ENCODE measurements around the gene WDFY2.
A peak's percentile ranks its signal among the peaks of the same experiment; 100 is the strongest.
"Not testable (repeated sequence)": the region's sequence is repeated elsewhere in the genome, so short reads cannot be mapped to it uniquely, and the experiment has no call there.

WDFY2 gene

DNA sequence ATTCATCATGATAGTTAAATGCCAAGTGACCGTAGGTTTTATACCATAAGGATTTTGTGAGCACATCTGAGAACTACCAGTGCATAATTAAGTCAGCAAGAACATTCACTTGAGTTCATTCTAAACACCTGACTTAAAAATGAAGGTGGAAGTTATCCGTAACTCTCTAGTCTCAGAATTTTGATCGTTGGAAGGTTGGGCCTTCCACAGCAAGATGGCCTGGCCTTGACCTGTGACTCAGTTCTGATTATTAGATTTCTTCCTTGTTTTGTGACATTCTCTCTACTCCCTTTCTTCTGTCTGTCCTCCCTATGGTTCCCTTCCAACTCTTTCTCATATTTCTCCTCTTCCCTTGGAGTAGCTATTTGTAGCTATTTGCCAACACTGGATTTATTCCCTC is 20.0 kb upstream of the WDFY2 start:
- Histone ChIP-seq H3K9me3 (ENCODE audit: control insufficient read depth in 2 of 2, low read length in 2 of 2) (no peaks in the 10 kb centered on the region), H3K4me1 (ENCODE audit: control insufficient read depth, insufficient read depth, low read length) (no peaks in the 10 kb centered on the region), H3K27me3 (ENCODE audit: control insufficient read depth in 1 of 2, insufficient read depth in 2 of 2, low read length in 2 of 2) (no peaks in the 10 kb centered on the region), H3K9ac (ENCODE audit: low read length in 2 of 2) (no peak overlapping the region), H3K4me3 (ENCODE audit: low read length in 2 of 2) (no peak overlapping the region), H3K27ac (ENCODE audit: low read length) (no peak overlapping the region), H3K36me3 (ENCODE audit: control insufficient read depth in 2 of 2, insufficient read depth in 2 of 2, low read length in 2 of 2) (no peaks in the 10 kb centered on the region)

DNA sequence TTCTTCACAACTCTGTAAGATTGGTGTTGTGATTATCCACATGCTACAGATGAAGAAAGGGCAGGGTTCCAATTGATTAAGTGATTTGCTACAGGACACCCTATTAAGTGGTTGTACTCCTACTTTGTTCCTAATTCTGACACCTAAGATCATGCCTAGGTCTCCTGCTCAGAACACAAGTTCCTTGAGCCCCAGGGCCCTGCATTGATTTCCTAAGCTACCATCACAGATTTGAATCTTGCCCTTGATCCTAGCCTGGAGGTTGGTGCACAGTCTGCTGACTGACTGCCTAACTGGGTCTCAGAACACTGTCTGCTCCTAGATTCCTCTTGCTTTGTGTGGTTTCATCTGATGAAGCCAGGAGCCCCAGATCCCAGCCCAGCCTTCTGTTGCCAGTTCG is 19.6 kb upstream of the WDFY2 start:
- no peak overlapping the region for H3K27ac ChIP-seq (ENCODE audit: low read length)
- no peaks in the 10 kb centered on the region for H3K27me3 ChIP-seq (ENCODE audit: control insufficient read depth in 1 of 2, insufficient read depth in 2 of 2, low read length in 2 of 2)
- no peaks in the 10 kb centered on the region for H3K9me3 ChIP-seq (ENCODE audit: control insufficient read depth in 2 of 2, low read length in 2 of 2)
- H3K4me1 ChIP-seq (ENCODE audit: control insufficient read depth, insufficient read depth, low read length) = no peaks in the 10 kb centered on the region
- no peak overlapping the region for H3K4me3 ChIP-seq (ENCODE audit: low read length in 2 of 2)
- H3K9ac ChIP-seq (ENCODE audit: low read length in 2 of 2) = no peak overlapping the region
- no peaks in the 10 kb centered on the region for H3K36me3 ChIP-seq (ENCODE audit: control insufficient read depth in 2 of 2, insufficient read depth in 2 of 2, low read length in 2 of 2)

DNA sequence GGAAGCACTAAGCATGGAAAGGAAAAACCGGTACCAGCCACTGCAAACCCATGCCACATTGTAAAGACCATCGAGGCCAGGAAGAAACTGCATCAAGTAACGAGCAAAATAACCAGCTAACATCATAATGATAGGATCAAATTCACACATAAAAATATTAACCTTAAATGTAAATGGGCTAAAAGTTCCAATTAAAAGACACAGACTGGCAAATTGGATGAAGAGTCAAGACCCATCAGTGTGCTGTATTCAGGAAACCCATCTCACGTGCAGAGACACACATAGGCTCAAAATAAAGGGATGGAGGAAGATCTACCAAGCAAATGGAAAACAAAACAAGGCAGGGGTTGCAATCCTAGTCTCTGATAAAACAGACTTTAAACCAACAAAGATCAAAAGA is 15.3 kb upstream of the WDFY2 start:
- H3K27me3 ChIP-seq (ENCODE audit: control insufficient read depth in 1 of 2, insufficient read depth in 2 of 2, low read length in 2 of 2); H3K9ac ChIP-seq (ENCODE audit: low read length in 2 of 2); H3K4me3 ChIP-seq (ENCODE audit: low read length in 2 of 2); H3K27ac ChIP-seq (ENCODE audit: low read length); H3K4me1 ChIP-seq (ENCODE audit: control insufficient read depth, insufficient read depth, low read length); H3K36me3 ChIP-seq (ENCODE audit: control insufficient read depth in 2 of 2, insufficient read depth in 2 of 2, low read length in 2 of 2); H3K9me3 ChIP-seq (ENCODE audit: control insufficient read depth in 2 of 2, low read length in 2 of 2): not testable (repeated sequence)

DNA sequence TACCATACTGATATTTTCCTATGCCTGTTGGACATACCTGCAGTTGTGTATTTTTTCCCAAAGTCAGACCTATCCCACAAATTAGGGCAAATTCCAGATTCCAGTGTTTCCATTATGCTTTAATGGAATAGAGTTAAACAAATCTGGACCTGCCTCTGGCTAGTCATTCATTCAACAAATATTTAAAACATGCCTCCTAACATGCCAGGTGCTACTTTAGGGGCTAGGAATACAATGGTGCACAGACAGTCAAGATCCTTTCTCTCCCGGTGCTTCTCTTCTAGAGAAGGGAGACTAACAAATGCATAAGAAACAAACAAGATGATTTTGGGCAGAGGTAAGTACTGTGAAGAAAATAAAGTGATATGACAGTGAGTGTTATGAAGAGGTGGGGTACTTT is 7.5 kb upstream of the WDFY2 start:
- H3K27me3 ChIP-seq (ENCODE audit: control insufficient read depth in 1 of 2, insufficient read depth in 2 of 2, low read length in 2 of 2) = no peaks in the 10 kb centered on the region
- no peaks in the 10 kb centered on the region for H3K9me3 ChIP-seq (ENCODE audit: control insufficient read depth in 2 of 2, low read length in 2 of 2)
- no peaks in the 10 kb centered on the region for H3K4me1 ChIP-seq (ENCODE audit: control insufficient read depth, insufficient read depth, low read length)
- H3K36me3 ChIP-seq (ENCODE audit: control insufficient read depth in 2 of 2, insufficient read depth in 2 of 2, low read length in 2 of 2) = no peaks in the 10 kb centered on the region
- H3K4me3 ChIP-seq (ENCODE audit: low read length in 2 of 2) = no peak overlapping the region
- no peak overlapping the region for H3K9ac ChIP-seq (ENCODE audit: low read length in 2 of 2)
- H3K27ac ChIP-seq (ENCODE audit: low read length) = no peak overlapping the region

DNA sequence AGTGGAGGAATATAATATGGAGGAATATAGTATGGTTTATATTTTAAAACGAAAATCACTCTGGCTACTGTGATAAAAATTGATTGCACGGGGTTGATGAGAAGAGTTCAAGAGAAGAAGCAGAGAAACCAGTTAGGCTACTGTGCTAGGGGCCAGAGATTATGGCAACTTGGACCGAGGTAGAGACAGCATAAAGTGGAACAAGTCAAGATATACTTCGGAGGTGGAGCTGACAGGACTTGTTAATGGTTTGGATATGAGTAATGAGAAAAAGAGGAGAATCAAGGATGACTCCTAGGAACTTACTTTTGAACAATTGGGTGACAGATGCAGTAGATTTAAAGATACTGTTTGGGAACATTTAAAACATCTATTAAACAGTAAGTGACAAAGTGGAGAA is 6.6 kb upstream of the WDFY2 start:
- H3K4me3 ChIP-seq (ENCODE audit: low read length in 2 of 2) = no peak overlapping the region
- H3K36me3 ChIP-seq (ENCODE audit: control insufficient read depth in 2 of 2, insufficient read depth in 2 of 2, low read length in 2 of 2) = no peaks in the 10 kb centered on the region
- H3K9ac ChIP-seq (ENCODE audit: low read length in 2 of 2) = no peak overlapping the region
- no peaks in the 10 kb centered on the region for H3K27me3 ChIP-seq (ENCODE audit: control insufficient read depth in 1 of 2, insufficient read depth in 2 of 2, low read length in 2 of 2)
- H3K4me1 ChIP-seq (ENCODE audit: control insufficient read depth, insufficient read depth, low read length) = no peaks in the 10 kb centered on the region
- no peaks in the 10 kb centered on the region for H3K9me3 ChIP-seq (ENCODE audit: control insufficient read depth in 2 of 2, low read length in 2 of 2)
- H3K27ac ChIP-seq (ENCODE audit: low read length) = no peak overlapping the region

DNA sequence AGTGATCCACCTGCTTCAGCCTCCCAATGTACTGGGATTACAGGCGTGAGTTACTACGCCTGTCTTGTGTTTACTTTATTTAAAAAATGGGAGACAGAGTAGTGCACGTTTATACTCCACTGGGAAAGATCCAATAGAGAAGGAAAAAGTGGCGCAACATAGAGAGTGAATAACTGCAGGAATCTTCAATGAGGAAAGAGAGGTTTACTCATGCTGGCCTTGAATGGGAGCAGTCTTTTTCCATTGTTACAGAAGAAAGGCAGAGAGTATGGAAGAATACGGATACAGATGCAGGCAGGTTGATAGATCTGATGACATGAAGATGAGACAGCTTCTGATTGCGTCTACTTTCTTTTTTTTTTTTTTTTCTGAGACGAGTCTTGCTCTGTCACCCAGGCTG is 4.6 kb upstream of the WDFY2 start:
- H3K4me3 ChIP-seq (ENCODE audit: low read length in 2 of 2) = no peak overlapping the region
- H3K9ac ChIP-seq (ENCODE audit: low read length in 2 of 2) = no peak overlapping the region
- no peaks in the 10 kb centered on the region for H3K9me3 ChIP-seq (ENCODE audit: control insufficient read depth in 2 of 2, low read length in 2 of 2)
- H3K27me3 ChIP-seq (ENCODE audit: control insufficient read depth in 1 of 2, insufficient read depth in 2 of 2, low read length in 2 of 2) = no peaks in the 10 kb centered on the region
- peaks cover 6% of the 10 kb centered on the region for H3K4me1 ChIP-seq (ENCODE audit: control insufficient read depth, insufficient read depth, low read length)
- H3K27ac ChIP-seq (ENCODE audit: low read length) = no peak overlapping the region
- H3K36me3 ChIP-seq (ENCODE audit: control insufficient read depth in 2 of 2, insufficient read depth in 2 of 2, low read length in 2 of 2) = no peaks in the 10 kb centered on the region

DNA sequence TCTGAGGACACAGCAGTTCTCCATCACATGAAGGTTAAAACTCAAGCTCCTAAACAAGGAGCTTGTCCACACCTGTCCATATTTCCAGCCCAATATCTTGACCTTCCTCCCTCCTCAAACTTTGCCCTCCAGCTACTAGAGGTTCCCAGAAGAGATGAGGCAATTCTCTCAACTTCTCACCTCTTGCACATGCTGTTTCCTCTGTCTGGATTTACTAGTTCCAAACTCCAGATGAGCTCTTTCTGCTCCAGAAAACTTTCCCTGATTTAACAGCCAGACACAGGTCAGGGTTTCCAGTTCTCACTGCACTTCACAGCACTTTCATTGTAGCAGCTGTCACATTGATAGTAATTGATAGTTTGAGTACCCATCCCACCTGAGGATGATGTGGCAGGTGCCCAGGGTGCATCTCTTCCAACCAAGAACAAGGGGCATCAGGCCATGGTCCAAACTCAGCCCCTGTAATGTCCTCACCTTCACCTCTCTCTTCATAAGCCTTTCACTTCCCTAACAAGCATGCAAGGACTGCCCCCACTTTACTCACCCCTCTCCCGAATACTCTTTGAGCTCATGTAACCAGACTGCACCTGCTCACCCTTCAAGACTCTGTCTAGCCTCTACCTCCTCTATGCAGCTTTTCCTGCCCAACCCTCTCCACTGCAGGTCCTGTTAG is 3.0 kb upstream of the WDFY2 start:
- Histone ChIP-seq H3K4me3 (ENCODE audit: low read length in 2 of 2) (no peak overlapping the region), H3K27me3 (ENCODE audit: control insufficient read depth in 1 of 2, insufficient read depth in 2 of 2, low read length in 2 of 2) (no peaks in the 10 kb centered on the region), H3K9me3 (ENCODE audit: control insufficient read depth in 2 of 2, low read length in 2 of 2) (no peaks in the 10 kb centered on the region), H3K9ac (ENCODE audit: low read length in 2 of 2) (no peak overlapping the region), H3K36me3 (ENCODE audit: control insufficient read depth in 2 of 2, insufficient read depth in 2 of 2, low read length in 2 of 2) (no peaks in the 10 kb centered on the region), H3K27ac (ENCODE audit: low read length) (no peak overlapping the region), H3K4me1 (ENCODE audit: control insufficient read depth, insufficient read depth, low read length) (peaks cover 6% of the 10 kb centered on the region)

DNA sequence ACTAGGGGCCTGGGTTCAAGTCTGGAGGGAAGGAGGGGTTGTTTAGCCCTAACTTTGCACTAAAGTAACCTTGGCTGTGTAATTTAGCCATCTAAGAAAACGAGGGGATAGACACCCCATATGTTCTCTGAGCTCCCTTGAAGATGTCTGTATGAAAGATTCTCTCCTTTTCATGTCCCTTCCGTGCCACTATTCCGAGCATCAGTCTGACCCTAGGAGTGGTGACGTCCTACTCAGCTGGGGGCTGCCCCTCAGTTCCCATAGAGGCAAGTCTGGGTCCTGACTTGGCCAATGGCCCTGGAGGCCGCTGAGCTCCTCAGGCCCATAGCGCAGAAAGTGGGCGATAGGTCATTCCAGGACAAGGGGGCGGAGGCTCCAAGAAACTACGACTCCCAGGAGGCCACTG is 790 bp upstream of the WDFY2 start:
- Histone ChIP-seq H3K9ac (ENCODE audit: low read length in 2 of 2) (peak overlapping the region; percentile 50 to 86), H3K4me1 (ENCODE audit: control insufficient read depth, insufficient read depth, low read length) (peaks cover 6% of the 10 kb centered on the region), H3K4me3 (ENCODE audit: low read length in 2 of 2) (peak overlapping the region; percentile 60 to 94), H3K27me3 (ENCODE audit: control insufficient read depth in 1 of 2, insufficient read depth in 2 of 2, low read length in 2 of 2) (no peaks in the 10 kb centered on the region), H3K9me3 (ENCODE audit: control insufficient read depth in 2 of 2, low read length in 2 of 2) (no peaks in the 10 kb centered on the region), H3K27ac (ENCODE audit: low read length) (peak overlapping the region; percentile 98), H3K36me3 (ENCODE audit: control insufficient read depth in 2 of 2, insufficient read depth in 2 of 2, low read length in 2 of 2) (no peaks in the 10 kb centered on the region)

DNA sequence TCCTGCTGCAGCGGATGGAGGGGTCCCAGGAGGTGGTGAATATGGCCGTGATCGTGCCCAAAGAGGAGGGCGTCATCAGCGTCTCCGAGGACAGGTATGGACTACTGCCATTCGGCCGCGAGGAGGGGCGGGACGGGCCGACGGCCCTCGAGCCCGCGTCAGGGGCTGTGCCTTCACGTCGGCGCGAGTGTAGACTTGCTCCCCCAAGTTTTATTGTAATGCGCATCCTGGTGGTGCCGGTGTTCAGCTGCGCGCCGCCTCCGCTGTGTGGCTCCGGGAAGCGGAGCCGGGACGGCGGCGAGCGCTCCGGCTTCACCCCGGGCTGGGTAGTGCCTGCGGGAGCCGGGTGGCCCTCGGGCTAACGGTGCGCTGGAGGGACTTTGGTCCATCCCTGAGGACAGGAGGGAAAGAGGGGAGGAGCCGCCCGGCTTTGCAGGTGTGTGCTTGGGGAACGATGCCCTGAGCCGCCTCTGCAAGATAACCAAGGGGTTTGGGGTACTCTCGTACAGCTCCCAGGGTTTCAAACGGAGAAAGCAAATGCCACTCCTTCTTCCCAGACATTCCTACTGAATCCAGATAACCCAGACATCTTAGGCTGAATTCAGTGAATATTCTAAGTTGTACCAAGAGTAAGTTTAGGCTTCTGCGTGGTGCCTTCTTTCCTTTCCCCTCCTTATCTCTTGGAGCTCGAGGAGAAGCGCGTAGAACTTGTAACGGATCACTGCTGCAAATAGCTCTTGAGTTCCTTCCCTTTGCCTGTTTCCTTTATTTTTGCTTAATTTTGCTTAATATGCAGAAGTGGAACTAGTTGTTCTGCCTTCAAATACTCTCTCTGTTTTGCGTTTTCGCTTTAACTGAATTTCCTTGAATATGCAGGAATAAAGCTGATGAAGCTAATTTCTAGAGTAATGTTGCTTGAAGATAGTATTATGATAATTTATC is 740 bp downstream of the WDFY2 start:
- Histone ChIP-seq H3K27me3 (ENCODE audit: control insufficient read depth in 1 of 2, insufficient read depth in 2 of 2, low read length in 2 of 2) (no peaks in the 10 kb centered on the region), H3K9ac (ENCODE audit: low read length in 2 of 2) (peak overlapping the region; percentile 77 to 80), H3K4me3 (ENCODE audit: low read length in 2 of 2) (peak overlapping the region; percentile 85 to 94), H3K27ac (ENCODE audit: low read length) (peak overlapping the region; percentile 98), H3K9me3 (ENCODE audit: control insufficient read depth in 2 of 2, low read length in 2 of 2) (no peaks in the 10 kb centered on the region), H3K36me3 (ENCODE audit: control insufficient read depth in 2 of 2, insufficient read depth in 2 of 2, low read length in 2 of 2) (no peaks in the 10 kb centered on the region), H3K4me1 (ENCODE audit: control insufficient read depth, insufficient read depth, low read length) (peaks cover 6% of the 10 kb centered on the region)

DNA sequence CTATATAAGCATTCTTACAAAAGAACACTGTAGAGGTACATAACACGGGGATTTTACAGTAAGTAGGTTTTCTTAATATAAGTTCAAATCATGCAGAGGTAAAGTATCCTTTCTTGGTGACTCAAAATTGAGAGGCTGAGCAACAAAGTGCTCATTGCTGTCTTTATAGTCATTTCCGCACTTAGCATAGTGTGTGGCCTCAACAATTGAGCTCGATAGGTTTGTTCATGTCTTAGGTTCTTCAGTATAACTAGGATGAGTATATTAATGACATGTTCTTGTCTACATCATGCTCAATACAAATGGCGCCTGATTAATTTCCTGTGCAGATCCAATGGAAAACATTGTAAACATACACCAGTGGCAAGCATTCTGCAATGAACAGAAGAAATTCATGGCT is 1.4 kb downstream of the WDFY2 start:
- H3K9ac ChIP-seq (ENCODE audit: low read length in 2 of 2) = peak overlapping the region in 1 of 2 donors; percentile 77
- no peak overlapping the region for H3K27ac ChIP-seq (ENCODE audit: low read length)
- peak overlapping the region; percentile 85 to 94 for H3K4me3 ChIP-seq (ENCODE audit: low read length in 2 of 2)

DNA sequence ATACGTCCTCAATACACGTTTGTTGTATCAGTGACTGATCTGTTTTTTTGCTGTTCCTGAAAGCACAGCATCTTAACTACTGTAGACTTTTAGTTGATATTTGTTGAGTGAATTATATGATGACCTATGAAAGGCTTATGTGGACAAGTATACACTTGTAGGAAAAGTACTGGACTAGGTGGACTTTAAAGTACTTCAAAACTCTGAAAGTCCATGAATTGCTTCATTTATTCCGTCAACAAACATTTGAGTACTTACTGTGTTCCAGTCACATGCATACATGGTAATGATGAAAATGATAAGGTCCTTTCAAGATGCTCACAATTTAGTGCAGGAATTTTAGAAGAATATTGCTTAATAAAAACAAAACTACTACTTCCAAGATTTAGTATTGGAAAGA is 3.1 kb downstream of the WDFY2 start:
- Histone ChIP-seq H3K4me1 (ENCODE audit: control insufficient read depth, insufficient read depth, low read length) (peaks cover 10% of the 10 kb centered on the region), H3K27ac (ENCODE audit: low read length) (no peak overlapping the region), H3K36me3 (ENCODE audit: control insufficient read depth in 2 of 2, insufficient read depth in 2 of 2, low read length in 2 of 2) (no peaks in the 10 kb centered on the region), H3K9ac (ENCODE audit: low read length in 2 of 2) (no peak overlapping the region), H3K27me3 (ENCODE audit: control insufficient read depth in 1 of 2, insufficient read depth in 2 of 2, low read length in 2 of 2) (no peaks in the 10 kb centered on the region), H3K4me3 (ENCODE audit: low read length in 2 of 2) (no peak overlapping the region), H3K9me3 (ENCODE audit: control insufficient read depth in 2 of 2, low read length in 2 of 2) (no peaks in the 10 kb centered on the region)

More for the DNA sequence above, 1.4 kb downstream of the WDFY2 start:
- no peaks in the 10 kb centered on the region for H3K9me3 ChIP-seq (ENCODE audit: control insufficient read depth in 2 of 2, low read length in 2 of 2)
- no peaks in the 10 kb centered on the region for H3K27me3 ChIP-seq (ENCODE audit: control insufficient read depth in 1 of 2, insufficient read depth in 2 of 2, low read length in 2 of 2)
- H3K4me1 ChIP-seq (ENCODE audit: control insufficient read depth, insufficient read depth, low read length) = peaks cover 6% of the 10 kb centered on the region
- H3K36me3 ChIP-seq (ENCODE audit: control insufficient read depth in 2 of 2, insufficient read depth in 2 of 2, low read length in 2 of 2) = no peaks in the 10 kb centered on the region
